ENCODE data around the gene UACA. TPM values are rescaled to one million over a fixed set of nuclear protein-coding genes. Genes with fewer than 3 reads are reported as not detected.
"Not testable (repeated sequence)": the region's sequence is repeated elsewhere in the genome, so short reads cannot be mapped to it uniquely, and the experiment has no call there.

UACA gene
- total and polyA plus RNA-seq, 7 donors = 19.1 to 51.0 (median 26.4) TPM

GRCh38 chr15:70669966-70670658 lies 93.2 kb downstream of the UACA start:
- Histone ChIP-seq H3K27me3 (no peaks in the 10 kb centered on the region), H3K4me1 (peaks cover 0 to 4% (median 2%) of the 10 kb centered on the region in 4 donors), H3K4me3 (no peak overlapping the region), H3K27ac (no peak overlapping the region), H3K36me3 (peaks cover 0 to 23% (median 0%) of the 10 kb centered on the region in 4 donors), H3K9me3 (no peaks in the 10 kb centered on the region)
- no peak for TF ChIP-seq POLR2A (IDR thresholded peaks at IDR 0.05)
- TF ChIP-seq EP300 (IDR thresholded peaks at IDR 0.05) = no peak
- no peak for TF ChIP-seq CTCF (IDR thresholded peaks at IDR 0.05)
- TF ChIP-seq POLR2AphosphoS5 (IDR thresholded peaks at IDR 0.05) = no peak
- 45 to 62% methylated on average over 8 of the region's 8 CpGs for WGBS, 2 donors
- no peak for DNase-seq
- intact Hi-C loops (cut with DNase I) = no loop called here

GRCh38 chr15:70669006-70669602 lies 94.3 kb downstream of the UACA start:
- no peak for DNase-seq
- peaks cover 0 to 29% (median 1%) of the 10 kb centered on the region in 4 donors for H3K36me3 ChIP-seq
- H3K27me3 ChIP-seq = no peaks in the 10 kb centered on the region
- no peak overlapping the region for H3K4me3 ChIP-seq
- 71 to 89% methylated on average over 4 of the region's 4 CpGs for WGBS, 2 donors
- H3K27ac ChIP-seq = no peak overlapping the region
- peaks cover 0 to 4% (median 2%) of the 10 kb centered on the region in 4 donors for H3K4me1 ChIP-seq
- no peaks in the 10 kb centered on the region for H3K9me3 ChIP-seq
- intact Hi-C loops (cut with DNase I) = no loop called here
- no peak for TF ChIP-seq POLR2AphosphoS5 (IDR thresholded peaks at IDR 0.05)
- no peak for TF ChIP-seq POLR2A (IDR thresholded peaks at IDR 0.05)
- no peak for TF ChIP-seq EP300 (IDR thresholded peaks at IDR 0.05)

- H3K4me1 ChIP-seq = peaks cover 0 to 4% (median 2%) of the 10 kb centered on the region in 4 donors
- no peak overlapping the region for H3K27ac ChIP-seq
- intact Hi-C loops (cut with DNase I) = no loop called here
- no peaks in the 10 kb centered on the region for H3K9me3 ChIP-seq
- TF ChIP-seq EP300 (IDR thresholded peaks at IDR 0.05) (no peak), CTCF (IDR thresholded peaks at IDR 0.05) (no peak), POLR2AphosphoS5 (IDR thresholded peaks at IDR 0.05) (no peak), POLR2A (IDR thresholded peaks at IDR 0.05) (no peak)
- no peak for DNase-seq
- 96 to 97% methylated on average over 1 of the region's 1 CpG for WGBS, 2 donors
- H3K27me3 ChIP-seq = no peaks in the 10 kb centered on the region
- peaks cover 0 to 33% (median 2%) of the 10 kb centered on the region in 4 donors for H3K36me3 ChIP-seq
- H3K4me3 ChIP-seq = no peak overlapping the region
These were observed 97.8 kb downstream of the UACA start for GRCh38 chr15:70665599-70665998.

- no peaks in the 10 kb centered on the region for H3K9me3 ChIP-seq
- no peaks in the 10 kb centered on the region for H3K4me1 ChIP-seq
- no peak for DNase-seq
- peaks cover 0 to 33% (median 2%) of the 10 kb centered on the region in 4 donors for H3K36me3 ChIP-seq
- no peaks in the 10 kb centered on the region for H3K27me3 ChIP-seq
- no peak overlapping the region for H3K27ac ChIP-seq
- no peak for TF ChIP-seq POLR2AphosphoS5 (IDR thresholded peaks at IDR 0.05)
- no peak for TF ChIP-seq POLR2A (IDR thresholded peaks at IDR 0.05)
- no peak for TF ChIP-seq CTCF (IDR thresholded peaks at IDR 0.05)
- no peak for TF ChIP-seq EP300 (IDR thresholded peaks at IDR 0.05)
- 89 to 92% methylated on average over 4 of the region's 4 CpGs for WGBS, 2 donors
- intact Hi-C loops (cut with DNase I) = no loop called here
- no peak overlapping the region for H3K4me3 ChIP-seq
These were observed 98.9 kb downstream of the UACA start for GRCh38 chr15:70664494-70664893.

GRCh38 chr15:70663069-70663468 lies 100.3 kb downstream of the UACA start:
- WGBS, 2 donors = 94% methylated on average over 2 of the region's 3 CpGs
- intact Hi-C loops (cut with DNase I) = not testable (repeated sequence)

More at GRCh38 chr15:70663069-70663468, 100.3 kb downstream of the UACA start:
- peaks cover 0 to 28% (median 2%) of the 10 kb centered on the region in 4 donors for H3K36me3 ChIP-seq
- H3K4me1 ChIP-seq, H3K27ac ChIP-seq, H3K27me3 ChIP-seq, H3K4me3 ChIP-seq, DNase-seq, H3K9me3 ChIP-seq: not testable (repeated sequence)
